Mucosa of rectum (tissue), 2 donors: ENCODE data around the gene LPGAT1.

Experiments used
- H3K27ac ChIP-seq, 2 donors: one replicate each; pipeline ENCODE4 v1.7.0; 2013; ENCODE audit warnings: inconsistent platforms in 2 of 2, low read depth in 2 of 2, low read length in 2 of 2
- H3K27me3 ChIP-seq, 2 donors: one replicate each; pipeline ENCODE4 v1.7.0; 2013; ENCODE audit warnings: low read length in 2 of 2; ENCODE audit not compliant: control insufficient read depth in 2 of 2, insufficient read depth in 2 of 2
- H3K36me3 ChIP-seq, 2 donors: one replicate each; pipeline ENCODE4 v1.7.0; 2013; ENCODE audit warnings: low read length in 2 of 2; ENCODE audit not compliant: control insufficient read depth in 2 of 2, insufficient read depth in 2 of 2
- H3K4me1 ChIP-seq, 2 donors: one replicate each; pipeline ENCODE4 v1.7.0; 2013; ENCODE audit warnings: low read length in 2 of 2, mild to moderate bottlenecking in 1 of 2; ENCODE audit not compliant: control insufficient read depth in 2 of 2, insufficient read depth in 2 of 2
- H3K4me3 ChIP-seq, 2 donors: one replicate each; pipeline ENCODE4 v1.7.0; 2013; ENCODE audit warnings: low read length in 2 of 2
- H3K9ac ChIP-seq, 2 donors: one replicate each; pipeline ENCODE4 v1.7.0; 2013; ENCODE audit warnings: low read length in 2 of 2, low read depth in 1 of 2, mild to moderate bottlenecking in 1 of 2
- H3K9me3 ChIP-seq, 2 donors: one replicate each; pipeline ENCODE4 v1.7.0; 2013; ENCODE audit warnings: low read length in 2 of 2; ENCODE audit not compliant: control insufficient read depth in 2 of 2
- donor health status: healthy.
- donor health status: Normal muscosa, but diverticular disease.

Gene LPGAT1

GRCh38 chr1:211781260-211781659 is 49.3 kb downstream of the LPGAT1 start:
- H3K27ac ChIP-seq: no peak overlapping the region
- no peak overlapping the region for H3K4me3 ChIP-seq
- no peaks in the 10 kb centered on the region for H3K9me3 ChIP-seq
- H3K4me1 ChIP-seq: no peaks in the 10 kb centered on the region
- no peak overlapping the region for H3K9ac ChIP-seq
- H3K27me3 ChIP-seq: no peaks in the 10 kb centered on the region
- peaks cover 5 to 8% of the 10 kb centered on the region in 2 donors for H3K36me3 ChIP-seq

GRCh38 chr1:211775170-211775569 is 55.4 kb downstream of the LPGAT1 start:
- Histone ChIP-seq H3K4me3 (no peak overlapping the region), H3K36me3 (peaks cover 9% of the 10 kb centered on the region in 2 donors), H3K27me3 (no peaks in the 10 kb centered on the region), H3K27ac (no peak overlapping the region), H3K9ac (no peak overlapping the region), H3K4me1 (no peaks in the 10 kb centered on the region), H3K9me3 (no peaks in the 10 kb centered on the region)

GRCh38 chr1:211764701-211765100 is 65.9 kb downstream of the LPGAT1 start:
- Histone ChIP-seq H3K4me1 (no peaks in the 10 kb centered on the region), H3K4me3 (no peak overlapping the region), H3K27ac (no peak overlapping the region), H3K27me3 (no peaks in the 10 kb centered on the region), H3K36me3 (no peaks in the 10 kb centered on the region), H3K9me3 (no peaks in the 10 kb centered on the region), H3K9ac (no peak overlapping the region)

GRCh38 chr1:211762206-211762605 is 68.4 kb downstream of the LPGAT1 start:
- peaks cover 0 to 3% of the 10 kb centered on the region in 2 donors for H3K36me3 ChIP-seq
- H3K4me3 ChIP-seq: no peak overlapping the region
- H3K27me3 ChIP-seq: no peaks in the 10 kb centered on the region
- no peak overlapping the region for H3K9ac ChIP-seq
- H3K9me3 ChIP-seq: no peaks in the 10 kb centered on the region
- H3K27ac ChIP-seq: no peak overlapping the region
- no peaks in the 10 kb centered on the region for H3K4me1 ChIP-seq

GRCh38 chr1:211761400-211761799 is 69.2 kb downstream of the LPGAT1 start:
- Histone ChIP-seq H3K4me3 (no peak overlapping the region), H3K9me3 (no peaks in the 10 kb centered on the region), H3K27ac (no peak overlapping the region)

GRCh38 chr1:211756471-211757020 is 74.0 kb downstream of the LPGAT1 start:
- Histone ChIP-seq H3K4me1 (no peaks in the 10 kb centered on the region), H3K4me3 (no peak overlapping the region), H3K9ac (no peak overlapping the region), H3K27me3 (no peaks in the 10 kb centered on the region), H3K27ac (no peak overlapping the region), H3K9me3 (no peaks in the 10 kb centered on the region), H3K36me3 (peaks cover 0 to 3% of the 10 kb centered on the region in 2 donors)

More at GRCh38 chr1:211761400-211761799, 69.2 kb downstream of the LPGAT1 start:
- H3K36me3 ChIP-seq: peaks cover 0 to 3% of the 10 kb centered on the region in 2 donors
- H3K27me3 ChIP-seq: no peaks in the 10 kb centered on the region
- H3K9ac ChIP-seq: no peak overlapping the region
- no peaks in the 10 kb centered on the region for H3K4me1 ChIP-seq

- Histone ChIP-seq H3K9me3 (no peaks in the 10 kb centered on the region), H3K27ac (no peak overlapping the region), H3K4me3 (no peak overlapping the region), H3K4me1 (no peaks in the 10 kb centered on the region), H3K27me3 (no peaks in the 10 kb centered on the region), H3K9ac (no peak overlapping the region), H3K36me3 (peaks cover 9 to 10% of the 10 kb centered on the region in 2 donors)
Measured at GRCh38 chr1:211753649-211754251, 76.8 kb downstream of the LPGAT1 start.

- H3K27ac ChIP-seq: no peak overlapping the region
- H3K36me3 ChIP-seq: peaks cover 9 to 10% of the 10 kb centered on the region in 2 donors
- H3K9me3 ChIP-seq: no peaks in the 10 kb centered on the region
- no peak overlapping the region for H3K4me3 ChIP-seq
- H3K9ac ChIP-seq: no peak overlapping the region
- no peaks in the 10 kb centered on the region for H3K27me3 ChIP-seq
- H3K4me1 ChIP-seq: no peaks in the 10 kb centered on the region
Measured at GRCh38 chr1:211752951-211753486, 77.5 kb downstream of the LPGAT1 start.

- Histone ChIP-seq H3K4me3 (no peak overlapping the region), H3K9me3 (no peaks in the 10 kb centered on the region), H3K4me1 (no peaks in the 10 kb centered on the region), H3K36me3 (peaks cover 6 to 10% of the 10 kb centered on the region in 2 donors), H3K27me3 (no peaks in the 10 kb centered on the region), H3K27ac (no peak overlapping the region), H3K9ac (no peak overlapping the region)
Measured at GRCh38 chr1:211752317-211752716, 78.2 kb downstream of the LPGAT1 start.

- Histone ChIP-seq H3K4me3 (no peak overlapping the region), H3K4me1 (no peaks in the 10 kb centered on the region), H3K9ac (no peak overlapping the region), H3K36me3 (peaks cover 6 to 10% of the 10 kb centered on the region in 2 donors), H3K27me3 (no peaks in the 10 kb centered on the region), H3K27ac (no peak overlapping the region), H3K9me3 (no peaks in the 10 kb centered on the region)
Measured at GRCh38 chr1:211751438-211751837, 79.1 kb downstream of the LPGAT1 start.
